Stimulated activated naive CD8-positive, alpha-beta T cell treated with anti-CD3 and anti-CD28 coated beads, Interleukin-15, Interleukin-2, amounts not matched to agents 100 ng/mL and 50 ng/mL, for 24 hours (primary cell): ENCODE data around the gene RNF212.
"Not testable (repeated sequence)": the region's sequence is repeated elsewhere in the genome, so short reads cannot be mapped to it uniquely, and the experiment has no call there.

ENCODE experiments used
- H3K27ac Mint-ChIP-seq: one replicate; pipeline ENCODE4 v1.8.0; 2021; ENCODE audit warnings: mild to moderate bottlenecking, mixed read lengths
- H3K27me3 Mint-ChIP-seq: one replicate; pipeline ENCODE4 v1.8.0; 2021; ENCODE audit warnings: mixed read lengths
- H3K36me3 Mint-ChIP-seq: one replicate; pipeline ENCODE4 v1.8.0; 2021; ENCODE audit warnings: low read depth, mixed read lengths
- H3K4me1 Mint-ChIP-seq: one replicate; pipeline ENCODE4 v1.8.0; 2021; ENCODE audit warnings: low read depth, mixed read lengths
- H3K4me3 Mint-ChIP-seq: one replicate; pipeline ENCODE4 v1.8.0; 2021; ENCODE audit warnings: mild to moderate bottlenecking, mixed read lengths
- H3K9me3 Mint-ChIP-seq: one replicate; pipeline ENCODE4 v1.8.0; 2021; ENCODE audit warnings: mixed read lengths

The RNF212 gene

GRCh38 chr4:1130316-1131186, 17.2 kb upstream of the RNF212 start:
- Mint-ChIP-seq H3K27ac (no peak overlapping the region), H3K36me3 (no peaks in the 10 kb centered on the region), H3K4me3 (no peak overlapping the region), H3K9me3 (no peaks in the 10 kb centered on the region), H3K4me1 (no peaks in the 10 kb centered on the region), H3K27me3 (peaks cover 14% of the 10 kb centered on the region)

- H3K4me3 Mint-ChIP-seq: no peak overlapping the region
- H3K36me3 Mint-ChIP-seq: no peaks in the 10 kb centered on the region
- peaks cover 18% of the 10 kb centered on the region for H3K27me3 Mint-ChIP-seq
- no peaks in the 10 kb centered on the region for H3K9me3 Mint-ChIP-seq
- no peaks in the 10 kb centered on the region for H3K4me1 Mint-ChIP-seq
- no peak overlapping the region for H3K27ac Mint-ChIP-seq
These were observed 13.1 kb upstream of the RNF212 start for GRCh38 chr4:1126506-1126905.

GRCh38 chr4:1125466-1125865, 12.1 kb upstream of the RNF212 start:
- not testable (repeated sequence) for H3K4me3 Mint-ChIP-seq, H3K4me1 Mint-ChIP-seq, H3K36me3 Mint-ChIP-seq, H3K27ac Mint-ChIP-seq, H3K9me3 Mint-ChIP-seq
- H3K27me3 Mint-ChIP-seq: peaks cover 18% of the 10 kb centered on the region

- H3K4me1 Mint-ChIP-seq: no peaks in the 10 kb centered on the region
- H3K27me3 Mint-ChIP-seq: peaks cover 18% of the 10 kb centered on the region
- no peaks in the 10 kb centered on the region for H3K9me3 Mint-ChIP-seq
- H3K4me3 Mint-ChIP-seq: no peak overlapping the region
- H3K27ac Mint-ChIP-seq: no peak overlapping the region
- H3K36me3 Mint-ChIP-seq: no peaks in the 10 kb centered on the region
These were observed 11.5 kb upstream of the RNF212 start for GRCh38 chr4:1124818-1125217.

- no peaks in the 10 kb centered on the region for H3K9me3 Mint-ChIP-seq
- H3K36me3 Mint-ChIP-seq: no peaks in the 10 kb centered on the region
- H3K27ac Mint-ChIP-seq: no peak overlapping the region
- H3K27me3 Mint-ChIP-seq: peaks cover 19% of the 10 kb centered on the region
- H3K4me1 Mint-ChIP-seq: no peaks in the 10 kb centered on the region
- no peak overlapping the region for H3K4me3 Mint-ChIP-seq
These were observed 9.1 kb upstream of the RNF212 start for GRCh38 chr4:1122505-1122904.

GRCh38 chr4:1116838-1117237, 3.5 kb upstream of the RNF212 start:
- H3K9me3 Mint-ChIP-seq: no peaks in the 10 kb centered on the region
- H3K4me3 Mint-ChIP-seq: no peak overlapping the region
- H3K27ac Mint-ChIP-seq: no peak overlapping the region
- no peaks in the 10 kb centered on the region for H3K4me1 Mint-ChIP-seq
- peaks cover 23% of the 10 kb centered on the region for H3K27me3 Mint-ChIP-seq
- H3K36me3 Mint-ChIP-seq: no peaks in the 10 kb centered on the region

- Mint-ChIP-seq H3K9me3 (no peaks in the 10 kb centered on the region), H3K4me3 (no peak overlapping the region), H3K27ac (no peak overlapping the region), H3K27me3 (peaks cover 33% of the 10 kb centered on the region), H3K36me3 (no peaks in the 10 kb centered on the region), H3K4me1 (no peaks in the 10 kb centered on the region)
These were observed 2.3 kb upstream of the RNF212 start for GRCh38 chr4:1115528-1116293.

- Mint-ChIP-seq H3K27me3 (peaks cover 37% of the 10 kb centered on the region), H3K4me3 (no peak overlapping the region), H3K27ac (no peak overlapping the region), H3K9me3 (no peaks in the 10 kb centered on the region), H3K4me1 (no peaks in the 10 kb centered on the region), H3K36me3 (no peaks in the 10 kb centered on the region)
These were observed 562 bp downstream of the RNF212 start for GRCh38 chr4:1112821-1113182.

- no peak overlapping the region for H3K4me3 Mint-ChIP-seq
- H3K27me3 Mint-ChIP-seq: peaks cover 33% of the 10 kb centered on the region
- no peaks in the 10 kb centered on the region for H3K9me3 Mint-ChIP-seq
- H3K4me1 Mint-ChIP-seq: no peaks in the 10 kb centered on the region
- no peaks in the 10 kb centered on the region for H3K36me3 Mint-ChIP-seq
- no peak overlapping the region for H3K27ac Mint-ChIP-seq
These were observed 1.1 kb downstream of the RNF212 start for GRCh38 chr4:1112174-1112820.

GRCh38 chr4:1111259-1111809, 2.0 kb downstream of the RNF212 start:
- no peak overlapping the region for H3K27ac Mint-ChIP-seq
- no peak overlapping the region for H3K4me3 Mint-ChIP-seq
- no peaks in the 10 kb centered on the region for H3K36me3 Mint-ChIP-seq
- no peaks in the 10 kb centered on the region for H3K9me3 Mint-ChIP-seq
- no peaks in the 10 kb centered on the region for H3K4me1 Mint-ChIP-seq
- peaks cover 27% of the 10 kb centered on the region for H3K27me3 Mint-ChIP-seq

GRCh38 chr4:1109898-1110506, 3.4 kb downstream of the RNF212 start:
- no peak overlapping the region for H3K4me3 Mint-ChIP-seq
- no peaks in the 10 kb centered on the region for H3K9me3 Mint-ChIP-seq
- H3K27ac Mint-ChIP-seq: no peak overlapping the region
- H3K36me3 Mint-ChIP-seq: no peaks in the 10 kb centered on the region
- H3K27me3 Mint-ChIP-seq: peaks cover 21% of the 10 kb centered on the region
- no peaks in the 10 kb centered on the region for H3K4me1 Mint-ChIP-seq

- Mint-ChIP-seq H3K9me3 (no peaks in the 10 kb centered on the region), H3K4me3 (no peak overlapping the region), H3K27ac (no peak overlapping the region), H3K4me1 (no peaks in the 10 kb centered on the region), H3K27me3 (peaks cover 21% of the 10 kb centered on the region), H3K36me3 (no peaks in the 10 kb centered on the region)
These were observed 4.0 kb downstream of the RNF212 start for GRCh38 chr4:1109333-1109732.

- Mint-ChIP-seq H3K27ac (no peak overlapping the region), H3K9me3 (no peaks in the 10 kb centered on the region), H3K36me3 (no peaks in the 10 kb centered on the region), H3K4me1 (no peaks in the 10 kb centered on the region), H3K27me3 (peaks cover 8% of the 10 kb centered on the region), H3K4me3 (no peak overlapping the region)
These were observed 7.7 kb downstream of the RNF212 start for GRCh38 chr4:1105662-1106061.

GRCh38 chr4:1105067-1105466, 8.3 kb downstream of the RNF212 start:
- no peak overlapping the region for H3K4me3 Mint-ChIP-seq
- no peak overlapping the region for H3K27ac Mint-ChIP-seq
- H3K36me3 Mint-ChIP-seq: no peaks in the 10 kb centered on the region
- H3K4me1 Mint-ChIP-seq: no peaks in the 10 kb centered on the region
- no peaks in the 10 kb centered on the region for H3K9me3 Mint-ChIP-seq
- peaks cover 4% of the 10 kb centered on the region for H3K27me3 Mint-ChIP-seq

- no peak overlapping the region for H3K4me3 Mint-ChIP-seq
- H3K36me3 Mint-ChIP-seq: no peaks in the 10 kb centered on the region
- peaks cover under 1% of the 10 kb centered on the region for H3K27me3 Mint-ChIP-seq
- H3K27ac Mint-ChIP-seq: no peak overlapping the region
- H3K4me1 Mint-ChIP-seq: no peaks in the 10 kb centered on the region
- no peaks in the 10 kb centered on the region for H3K9me3 Mint-ChIP-seq
These were observed 8.7 kb downstream of the RNF212 start for GRCh38 chr4:1104647-1105046.
